ENCODE measurements around the gene BNIP1.

GRCh38 chr5:173208296-173208695 lies 64.0 kb downstream of the BNIP1 start:
- TF ChIP-seq EZH2phosphoT487 (IDR thresholded peaks at IDR 0.05; ENCODE audit: borderline replicate concordance) = no peak
- no peak for TF ChIP-seq CTCF (conservative IDR thresholded peaks at IDR 0.05; ENCODE audit: low read length)
